Hepatocyte (in vitro differentiated cells): ENCODE measurements around the gene TMEM231.

Experiments
- EZH2 ChIP-seq: fragments of 200-600 bp; sonication (generic); IDR thresholded peaks from 2 replicates; pipeline ENCODE4 v1.6.1; 2016; ENCODE audit warnings: antibody characterized with exemption, mild to moderate bottlenecking, borderline replicate concordance
- EZH2phosphoT487 ChIP-seq: fragments of 200-600 bp; sonication (generic); IDR thresholded peaks from one replicate; pipeline ENCODE4 v1.6.1; 2018; ENCODE audit warnings: antibody characterized with exemption, mild to moderate bottlenecking, low read depth, moderate library complexity; ENCODE audit not compliant: unreplicated experiment, severe bottlenecking
- TF ChIP-seq, protein P1 (sequence below): fragments of 200-600 bp; sonication (generic); IDR thresholded peaks from 2 replicates; pipeline ENCODE4 v1.5.1; 2016; ENCODE audit warnings: antibody characterized with exemption, mild to moderate bottlenecking; ENCODE audit not compliant: poor library complexity

- TF ChIP-seq, protein P1, sequence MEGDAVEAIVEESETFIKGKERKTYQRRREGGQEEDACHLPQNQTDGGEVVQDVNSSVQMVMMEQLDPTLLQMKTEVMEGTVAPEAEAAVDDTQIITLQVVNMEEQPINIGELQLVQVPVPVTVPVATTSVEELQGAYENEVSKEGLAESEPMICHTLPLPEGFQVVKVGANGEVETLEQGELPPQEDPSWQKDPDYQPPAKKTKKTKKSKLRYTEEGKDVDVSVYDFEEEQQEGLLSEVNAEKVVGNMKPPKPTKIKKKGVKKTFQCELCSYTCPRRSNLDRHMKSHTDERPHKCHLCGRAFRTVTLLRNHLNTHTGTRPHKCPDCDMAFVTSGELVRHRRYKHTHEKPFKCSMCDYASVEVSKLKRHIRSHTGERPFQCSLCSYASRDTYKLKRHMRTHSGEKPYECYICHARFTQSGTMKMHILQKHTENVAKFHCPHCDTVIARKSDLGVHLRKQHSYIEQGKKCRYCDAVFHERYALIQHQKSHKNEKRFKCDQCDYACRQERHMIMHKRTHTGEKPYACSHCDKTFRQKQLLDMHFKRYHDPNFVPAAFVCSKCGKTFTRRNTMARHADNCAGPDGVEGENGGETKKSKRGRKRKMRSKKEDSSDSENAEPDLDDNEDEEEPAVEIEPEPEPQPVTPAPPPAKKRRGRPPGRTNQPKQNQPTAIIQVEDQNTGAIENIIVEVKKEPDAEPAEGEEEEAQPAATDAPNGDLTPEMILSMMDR: no peak
- no peak for TF ChIP-seq EZH2phosphoT487
- no peak for TF ChIP-seq EZH2
Observed at GRCh38 chr16:75570396-75571065, 14.5 kb upstream of the TMEM231 start.
